Ascending aorta (tissue), 2 donors: ENCODE measurements around the gene GBF1. TPM values are rescaled to one million over a fixed set of nuclear protein-coding genes. Genes with fewer than 3 reads are reported as not detected.

Experiments used
- DNase-seq, 2 donors: peaks; one replicate each; pipeline ENCODE4 v3.0.0-alpha.2; 2019; ENCODE audit warnings: low spot score in 2 of 2
- H3K27ac ChIP-seq, 2 donors: fragments of 200-600 bp; sonication (generic); one replicate each; pipeline ENCODE4 v1.5.1; 2016 to 2017; ENCODE audit warnings: mild to moderate bottlenecking in 1 of 2
- H3K27me3 ChIP-seq: fragments of 200-600 bp; sonication (generic); one replicate; pipeline ENCODE4 v1.5.1; 2017
- H3K36me3 ChIP-seq, 2 donors: fragments of 200-600 bp; sonication (generic); one replicate each; pipeline ENCODE4 v1.5.1; 2016
- H3K4me1 ChIP-seq, 2 donors: fragments of 200-600 bp; sonication (generic); one replicate each; pipeline ENCODE4 v1.5.1; 2016 to 2017; ENCODE audit warnings: mild to moderate bottlenecking in 1 of 2
- H3K4me3 ChIP-seq, 2 donors: fragments of 200-600 bp; sonication (generic); one replicate each; pipeline ENCODE4 v1.5.1; 2016 to 2017; ENCODE audit warnings: mild to moderate bottlenecking in 1 of 2
- H3K9me3 ChIP-seq, 2 donors: fragments of 200-600 bp; sonication (generic); one replicate each; pipeline ENCODE4 v1.5.1; 2016
- CTCF ChIP-seq, 3 experiments: fragments of 200-600 bp in 2 of 3; fragments of 450-650 bp in 1 of 3; sonication (generic) in 2 of 3; IDR thresholded peaks; one replicate each; pipeline ENCODE4 v1.5.1; 2016 to 2019; ENCODE audit warnings: antibody characterized with exemption in 3 of 3, mild to moderate bottlenecking in 1 of 3, moderate library complexity in 1 of 3
- intact Hi-C: fragments of 100-400 bp; cut with DNase I; formaldehyde crosslinking; loops from one replicate; pipeline ENCODE4 v1.15.1; 2023
- total RNA-seq: library from RNA; depleted of rRNA; stranded (reverse); fragments of >200 nt; gene quantifications from one replicate; pipeline ENCODE4 v1.1.0, GENCODE V29; 2016

Gene GBF1
- total RNA-seq, 1 donor from 2014 or later, result 56.0 TPM

DNA sequence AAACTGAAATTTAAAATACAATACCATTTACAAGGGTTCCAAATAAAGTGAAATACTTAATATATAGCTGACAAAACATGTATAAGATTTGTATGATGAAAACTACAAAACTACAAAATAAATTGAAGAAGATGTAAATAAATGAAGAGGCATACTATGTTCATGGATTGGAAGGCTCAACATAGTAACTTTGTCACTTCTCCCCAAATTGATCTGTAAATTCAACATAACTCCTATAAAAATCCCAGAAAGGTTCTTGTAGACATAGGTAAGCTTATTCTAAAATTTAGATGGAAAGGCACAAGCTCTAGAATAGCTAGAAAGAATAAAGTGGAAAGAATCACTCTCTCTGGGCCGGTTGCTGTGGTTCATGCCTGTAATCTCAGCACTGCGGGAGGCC, 126.0 kb downstream of the GBF1 start:
- H3K4me3 ChIP-seq, result no peak overlapping the region
- no peaks in the 10 kb centered on the region for H3K4me1 ChIP-seq
- H3K36me3 ChIP-seq, result peaks cover 91 to 95% of the 10 kb centered on the region in 2 donors
- DNase-seq, result no peak
- H3K27me3 ChIP-seq, result no peaks in the 10 kb centered on the region
- no peak for TF ChIP-seq CTCF (IDR thresholded peaks at IDR 0.05)
- H3K27ac ChIP-seq, result no peak overlapping the region
- H3K9me3 ChIP-seq, result no peaks in the 10 kb centered on the region
- intact Hi-C loops, result no loop called here

DNA sequence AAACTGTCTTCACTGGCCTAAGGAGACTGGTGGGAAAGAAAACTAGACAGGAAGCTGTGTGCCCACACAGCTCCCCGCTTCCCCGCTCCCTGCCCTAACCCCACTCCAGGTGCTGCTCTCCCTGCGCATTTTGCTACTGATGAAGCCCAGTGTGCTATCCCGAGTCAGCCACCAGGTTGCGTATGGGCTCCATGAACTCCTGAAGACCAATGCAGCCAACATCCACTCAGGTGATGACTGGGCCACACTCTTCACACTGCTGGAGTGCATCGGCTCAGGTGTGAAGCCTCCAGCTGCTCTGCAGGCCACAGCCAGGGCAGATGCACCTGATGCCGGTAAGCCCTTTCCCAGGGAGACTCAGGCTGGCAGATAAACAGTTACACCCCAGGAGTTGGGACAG, 129.9 kb downstream of the GBF1 start:
- intact Hi-C loops, result no loop called here
- Histone ChIP-seq H3K4me1 (no peaks in the 10 kb centered on the region), H3K9me3 (no peaks in the 10 kb centered on the region), H3K4me3 (no peak overlapping the region), H3K27me3 (no peaks in the 10 kb centered on the region), H3K36me3 (peaks cover 91% of the 10 kb centered on the region in 2 donors), H3K27ac (no peak overlapping the region)
- no peak for DNase-seq
- TF ChIP-seq CTCF (IDR thresholded peaks at IDR 0.05), result no peak

GRCh38 chr10:102375867-102376266, 130.5 kb downstream of the GBF1 start:
- DNase-seq, result no peak
- H3K36me3 ChIP-seq, result peaks cover 91% of the 10 kb centered on the region in 2 donors
- intact Hi-C loops, result no loop called here
- H3K27ac ChIP-seq, result no peak overlapping the region
- no peaks in the 10 kb centered on the region for H3K9me3 ChIP-seq
- H3K4me3 ChIP-seq, result no peak overlapping the region
- TF ChIP-seq CTCF (IDR thresholded peaks at IDR 0.05), result no peak
- H3K27me3 ChIP-seq, result no peaks in the 10 kb centered on the region
- no peaks in the 10 kb centered on the region for H3K4me1 ChIP-seq

DNA sequence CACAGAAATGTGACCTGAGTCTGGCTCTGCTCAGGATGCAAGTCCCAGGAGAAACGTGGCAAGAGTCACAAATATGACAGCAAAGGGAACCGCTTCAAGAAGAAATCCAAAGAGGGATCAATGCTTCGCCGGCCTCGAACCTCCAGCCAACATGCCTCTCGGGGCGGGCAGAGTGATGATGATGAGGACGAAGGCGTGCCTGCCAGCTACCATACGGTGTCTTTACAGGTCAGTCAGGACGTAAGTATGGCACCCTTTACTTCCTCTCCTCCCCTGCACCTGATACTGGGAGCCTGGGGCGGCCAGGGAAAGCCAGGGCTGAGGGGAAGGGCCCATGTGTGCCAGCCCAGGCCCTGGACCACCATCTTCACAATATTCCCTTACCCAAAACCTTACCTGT, 131.6 kb downstream of the GBF1 start:
- Histone ChIP-seq H3K4me1 (no peaks in the 10 kb centered on the region), H3K27ac (no peak overlapping the region), H3K36me3 (peaks cover 90 to 91% of the 10 kb centered on the region in 2 donors), H3K4me3 (no peak overlapping the region), H3K9me3 (no peaks in the 10 kb centered on the region), H3K27me3 (no peaks in the 10 kb centered on the region)
- no peak for DNase-seq
- TF ChIP-seq CTCF (IDR thresholded peaks at IDR 0.05), result no peak
- intact Hi-C loops, result no loop called here

DNA sequence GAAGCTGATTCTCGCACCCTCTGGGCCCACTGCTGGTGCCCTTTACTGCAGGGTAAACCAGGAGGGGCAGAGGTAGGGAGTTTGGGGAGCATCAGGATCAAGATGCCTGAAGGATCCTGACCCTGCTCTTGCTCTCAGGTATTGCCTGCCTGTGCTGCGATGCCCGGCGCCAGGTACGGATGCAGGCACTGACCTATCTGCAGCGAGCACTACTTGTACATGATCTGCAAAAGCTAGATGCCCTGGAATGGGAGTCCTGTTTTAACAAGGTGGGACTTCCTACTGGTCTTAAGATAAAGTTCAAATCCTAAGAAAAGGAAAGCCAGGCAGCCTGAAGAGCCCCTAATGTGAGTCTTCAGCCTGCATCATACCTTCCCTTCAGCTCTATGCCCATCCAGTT, 134.1 kb downstream of the GBF1 start:
- H3K27me3 ChIP-seq, result no peaks in the 10 kb centered on the region
- TF ChIP-seq CTCF (IDR thresholded peaks at IDR 0.05), result no peak
- DNase-seq, result no peak
- intact Hi-C loops, result no loop called here
- no peaks in the 10 kb centered on the region for H3K4me1 ChIP-seq
- H3K9me3 ChIP-seq, result no peaks in the 10 kb centered on the region
- no peak overlapping the region for H3K27ac ChIP-seq
- peaks cover 76 to 82% of the 10 kb centered on the region in 2 donors for H3K36me3 ChIP-seq
- H3K4me3 ChIP-seq, result no peak overlapping the region

DNA sequence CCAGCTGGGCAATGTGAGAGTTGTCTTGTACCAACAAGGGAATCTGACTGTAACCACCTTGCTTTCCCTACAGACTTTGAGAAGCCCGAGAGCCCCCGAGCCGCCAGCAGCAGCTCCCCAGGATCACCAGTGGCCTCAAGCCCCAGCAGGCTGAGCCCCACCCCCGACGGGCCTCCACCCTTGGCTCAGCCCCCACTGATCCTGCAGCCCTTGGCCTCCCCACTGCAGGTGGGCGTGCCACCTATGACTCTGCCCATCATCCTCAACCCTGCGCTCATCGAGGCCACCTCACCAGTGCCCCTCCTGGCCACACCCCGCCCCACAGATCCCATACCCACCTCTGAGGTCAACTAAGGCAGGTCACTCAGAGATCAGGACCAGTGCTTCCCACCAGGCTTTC, 136.7 kb downstream of the GBF1 start:
- Histone ChIP-seq H3K9me3 (no peaks in the 10 kb centered on the region), H3K4me3 (no peak overlapping the region), H3K27me3 (no peaks in the 10 kb centered on the region), H3K27ac (no peak overlapping the region), H3K4me1 (no peaks in the 10 kb centered on the region), H3K36me3 (peaks cover 52 to 59% of the 10 kb centered on the region in 2 donors)
- TF ChIP-seq CTCF (IDR thresholded peaks at IDR 0.05), result no peak
- DNase-seq, result no peak
- intact Hi-C loops, result no loop called here
